Duodenal mucosa (tissue), 2 donors: ENCODE measurements around the gene ACKR3.

Source experiments
- H3K27ac ChIP-seq: one replicate; pipeline ENCODE4 v1.7.0; 2013; ENCODE audit warnings: low read depth, low read length
- H3K27me3 ChIP-seq, 2 donors: one replicate each; pipeline ENCODE4 v1.7.0; 2013; ENCODE audit warnings: low read length in 2 of 2, control low read depth in 1 of 2; ENCODE audit not compliant: insufficient read depth in 2 of 2, control insufficient read depth in 1 of 2
- H3K36me3 ChIP-seq, 2 donors: one replicate each; pipeline ENCODE4 v1.7.0; 2013; ENCODE audit warnings: low read length in 2 of 2, control low read depth in 1 of 2; ENCODE audit not compliant: insufficient read depth in 2 of 2, control insufficient read depth in 1 of 2
- H3K4me1 ChIP-seq, 2 donors: one replicate each; pipeline ENCODE4 v1.7.0; 2013; ENCODE audit warnings: low read length in 2 of 2, control low read depth in 1 of 2; ENCODE audit not compliant: insufficient read depth in 2 of 2, control insufficient read depth in 1 of 2
- H3K4me3 ChIP-seq, 2 donors: one replicate each; pipeline ENCODE4 v1.7.0; 2013; ENCODE audit warnings: low read length in 2 of 2, low read depth in 1 of 2
- H3K9ac ChIP-seq, 2 donors: one replicate each; pipeline ENCODE4 v1.7.0; 2013; ENCODE audit warnings: low read length in 2 of 2, low read depth in 1 of 2
- H3K9me3 ChIP-seq, 2 donors: one replicate each; pipeline ENCODE4 v1.7.0; 2013; ENCODE audit warnings: low read length in 2 of 2, control low read depth in 1 of 2; ENCODE audit not compliant: control insufficient read depth in 1 of 2

Gene ACKR3

DNA sequence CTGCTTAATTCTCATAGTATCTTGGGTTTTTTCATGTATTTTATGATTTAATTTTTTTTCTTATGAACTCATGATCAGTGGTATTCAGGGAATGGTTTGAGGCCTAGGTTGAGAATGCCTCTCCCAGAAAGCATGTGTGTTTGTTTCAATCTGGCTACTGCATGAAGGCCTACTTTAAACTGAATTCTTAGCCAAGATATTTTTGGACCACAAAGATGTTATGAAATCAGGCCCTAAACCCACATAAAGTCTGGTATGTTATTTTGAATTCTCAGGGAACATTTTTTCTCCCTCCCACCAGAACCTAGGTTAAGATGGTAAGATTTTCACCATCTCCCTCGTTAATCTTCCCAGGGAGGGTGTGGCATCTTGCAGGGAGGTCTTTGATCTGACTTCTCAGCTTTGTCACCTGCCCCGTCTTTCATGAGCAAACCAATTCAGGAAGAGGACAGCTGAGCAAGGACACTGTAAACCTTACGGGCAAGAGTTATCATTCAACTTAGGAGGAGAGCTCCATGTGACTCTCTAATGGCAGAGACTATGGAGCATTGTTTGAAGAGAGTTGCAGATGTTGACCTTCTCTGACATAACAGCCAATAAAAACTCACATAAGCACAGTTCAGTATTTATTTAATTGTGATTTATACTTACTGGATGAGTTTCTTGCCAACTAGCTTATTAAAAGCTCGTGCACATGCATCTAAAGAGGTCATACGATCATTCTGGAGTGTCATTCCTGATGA, 21.3 kb upstream of the ACKR3 start:
- H3K27ac ChIP-seq = no peak overlapping the region
- no peak overlapping the region for H3K9ac ChIP-seq
- no peaks in the 10 kb centered on the region for H3K9me3 ChIP-seq
- H3K4me1 ChIP-seq = peaks cover 0 to 17% of the 10 kb centered on the region in 2 donors
- no peaks in the 10 kb centered on the region for H3K36me3 ChIP-seq
- H3K27me3 ChIP-seq = no peaks in the 10 kb centered on the region
- H3K4me3 ChIP-seq = no peak overlapping the region

DNA sequence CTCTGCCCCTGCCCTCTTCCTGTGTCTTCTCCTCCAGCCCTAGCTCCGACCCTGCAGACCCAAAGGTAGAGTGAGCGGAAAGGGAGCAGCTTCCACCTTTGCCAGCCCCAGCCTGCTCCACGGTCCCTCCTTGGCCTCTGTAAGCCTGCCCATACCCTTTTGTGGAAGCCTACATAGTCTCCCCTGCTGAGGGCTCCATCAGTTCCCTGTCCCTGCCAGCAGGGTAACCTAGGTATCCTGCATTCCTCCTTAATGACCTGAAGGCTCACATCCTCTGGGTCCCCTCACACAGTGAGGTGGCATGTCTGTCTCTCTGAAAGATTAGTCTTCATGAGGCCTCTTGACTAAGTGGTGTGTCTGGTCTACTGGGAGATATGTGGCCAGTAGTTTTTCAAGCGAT, 20.5 kb upstream of the ACKR3 start:
- H3K4me1 ChIP-seq = peaks cover 0 to 17% of the 10 kb centered on the region in 2 donors

DNA sequence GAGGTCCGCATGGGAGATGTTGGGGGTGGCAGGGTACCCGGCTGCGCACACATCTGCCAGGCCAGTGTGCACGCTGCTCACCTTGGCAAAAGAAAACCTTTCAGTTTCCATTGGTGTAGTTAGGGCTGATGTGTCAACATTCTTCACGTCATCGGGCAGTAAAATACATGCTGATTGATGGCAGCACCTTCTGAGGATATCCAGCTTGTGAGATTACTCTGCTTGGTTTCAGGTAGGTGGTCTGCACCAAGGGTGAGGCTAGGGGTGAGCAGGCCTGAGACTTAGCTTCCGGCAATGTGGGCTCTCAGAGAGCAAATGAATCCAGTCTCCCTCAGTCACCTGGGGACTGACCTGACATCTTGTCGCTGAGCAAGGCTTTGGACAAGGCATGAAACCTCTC, 19.3 kb upstream of the ACKR3 start:
- Histone ChIP-seq H3K27me3 (no peaks in the 10 kb centered on the region), H3K27ac (no peak overlapping the region), H3K4me1 (peaks cover 0 to 17% of the 10 kb centered on the region in 2 donors)

More for the DNA sequence above, 20.5 kb upstream of the ACKR3 start:
- Histone ChIP-seq H3K27me3 (no peaks in the 10 kb centered on the region), H3K36me3 (no peaks in the 10 kb centered on the region), H3K4me3 (no peak overlapping the region), H3K27ac (no peak overlapping the region), H3K9me3 (no peaks in the 10 kb centered on the region), H3K9ac (no peak overlapping the region)

DNA sequence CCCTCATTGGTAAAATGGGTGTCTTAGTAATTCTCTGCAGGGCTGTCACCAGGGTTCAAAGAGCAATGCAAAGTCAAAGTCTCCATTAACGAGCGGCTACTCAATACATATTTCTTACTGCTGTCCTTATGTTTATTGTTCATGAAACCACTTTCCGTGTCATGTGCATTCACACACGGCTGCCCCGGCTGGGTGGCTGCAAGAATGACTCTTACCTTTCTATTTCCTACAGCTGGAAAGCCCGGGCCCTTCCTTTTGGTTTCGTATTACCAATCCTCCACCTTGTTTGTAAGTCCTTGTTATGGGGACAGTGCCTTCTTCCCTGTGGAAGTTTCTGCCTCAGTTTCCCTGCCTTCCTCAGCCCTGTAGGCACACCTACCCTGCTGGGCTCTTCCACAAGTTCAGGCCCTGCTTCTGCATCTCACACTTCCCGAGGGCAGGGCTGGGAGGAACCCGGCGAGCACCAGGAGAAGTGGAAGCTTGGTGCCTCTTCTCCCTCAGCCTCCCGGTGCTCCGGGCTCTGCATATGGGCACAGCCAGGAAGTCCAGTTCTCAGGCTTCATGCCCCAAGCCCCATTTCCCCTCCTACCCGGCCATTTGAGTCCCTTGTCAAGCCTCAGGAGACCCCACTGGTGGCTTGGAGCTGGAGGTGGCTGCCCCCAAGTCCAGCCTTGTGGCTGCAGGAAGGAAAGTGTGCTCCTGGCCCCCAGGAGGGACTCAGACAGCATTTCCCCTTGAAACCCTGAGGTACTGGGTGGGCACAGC, 18.7 kb upstream of the ACKR3 start:
- Histone ChIP-seq H3K27ac (no peak overlapping the region), H3K4me1 (peaks cover 0 to 17% of the 10 kb centered on the region in 2 donors), H3K9ac (no peak overlapping the region), H3K27me3 (no peaks in the 10 kb centered on the region), H3K9me3 (peaks cover 0 to 2% of the 10 kb centered on the region in 2 donors), H3K4me3 (no peak overlapping the region), H3K36me3 (no peaks in the 10 kb centered on the region)

More for the DNA sequence above, 19.3 kb upstream of the ACKR3 start:
- no peak overlapping the region for H3K4me3 ChIP-seq
- H3K9ac ChIP-seq = no peak overlapping the region
- H3K9me3 ChIP-seq = peaks cover 0 to 2% of the 10 kb centered on the region in 2 donors
- no peaks in the 10 kb centered on the region for H3K36me3 ChIP-seq

DNA sequence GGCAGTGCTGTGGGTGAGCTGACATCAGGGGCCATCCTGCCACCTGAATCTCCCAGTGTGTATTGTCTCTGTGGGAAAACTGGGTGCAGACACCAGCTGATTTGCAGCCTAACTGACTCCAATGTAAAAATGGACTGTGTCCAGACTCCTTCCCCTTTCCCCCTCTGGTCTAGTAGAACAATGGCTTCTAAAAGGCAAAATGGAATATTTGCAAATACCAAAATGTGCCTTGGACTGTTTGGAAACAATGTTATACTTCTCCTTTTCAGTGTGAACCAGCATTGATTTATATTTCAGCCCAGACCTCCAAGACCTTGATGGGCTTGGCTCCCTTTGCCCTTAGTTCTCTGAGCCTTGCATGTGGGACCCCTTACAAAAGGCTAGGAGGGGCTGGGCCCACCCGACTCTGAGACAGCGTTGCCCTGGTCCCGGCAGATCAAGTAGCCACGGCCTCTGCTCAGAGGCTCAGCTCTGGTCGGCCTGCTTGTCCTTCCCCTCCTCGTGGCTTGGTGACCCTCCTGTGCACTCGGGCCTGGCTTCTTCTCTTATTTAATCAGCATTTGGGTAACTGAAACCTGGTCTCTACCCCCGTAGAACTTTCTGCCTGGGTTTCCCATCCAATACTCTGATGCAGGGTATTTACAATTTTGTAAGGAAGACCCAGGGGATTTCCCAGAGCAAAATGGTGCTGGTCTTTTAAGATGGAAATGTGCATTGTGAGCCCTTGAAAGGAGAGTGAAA, 18.0 kb upstream of the ACKR3 start:
- no peak overlapping the region for H3K4me3 ChIP-seq
- no peak overlapping the region for H3K27ac ChIP-seq
- H3K27me3 ChIP-seq = no peaks in the 10 kb centered on the region
- H3K9me3 ChIP-seq = peaks cover 0 to 2% of the 10 kb centered on the region in 2 donors
- H3K4me1 ChIP-seq = peaks cover 0 to 13% of the 10 kb centered on the region in 2 donors
- no peaks in the 10 kb centered on the region for H3K36me3 ChIP-seq
- H3K9ac ChIP-seq = no peak overlapping the region

DNA sequence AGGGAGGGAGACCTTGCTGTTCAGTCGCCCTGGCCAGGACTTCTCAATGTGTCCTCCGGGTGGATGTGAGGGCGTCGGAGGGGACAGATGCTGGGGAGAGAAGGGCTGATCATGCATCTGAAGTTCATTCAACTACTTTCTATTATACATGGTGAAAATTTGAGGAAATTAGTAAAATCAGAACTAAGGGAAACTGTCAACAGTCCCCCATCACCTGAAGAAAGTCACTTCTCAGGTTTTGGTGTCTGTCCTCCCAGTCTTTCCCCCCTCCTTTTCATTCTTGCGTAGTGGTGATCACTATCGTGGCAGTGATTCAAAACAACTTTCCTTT, 17.4 kb upstream of the ACKR3 start:
- no peak overlapping the region for H3K9ac ChIP-seq
- no peaks in the 10 kb centered on the region for H3K27me3 ChIP-seq
- no peaks in the 10 kb centered on the region for H3K36me3 ChIP-seq
- peaks cover 0 to 2% of the 10 kb centered on the region in 2 donors for H3K9me3 ChIP-seq
- peaks cover 0 to 10% of the 10 kb centered on the region in 2 donors for H3K4me1 ChIP-seq
- H3K27ac ChIP-seq = no peak overlapping the region
- no peak overlapping the region for H3K4me3 ChIP-seq

DNA sequence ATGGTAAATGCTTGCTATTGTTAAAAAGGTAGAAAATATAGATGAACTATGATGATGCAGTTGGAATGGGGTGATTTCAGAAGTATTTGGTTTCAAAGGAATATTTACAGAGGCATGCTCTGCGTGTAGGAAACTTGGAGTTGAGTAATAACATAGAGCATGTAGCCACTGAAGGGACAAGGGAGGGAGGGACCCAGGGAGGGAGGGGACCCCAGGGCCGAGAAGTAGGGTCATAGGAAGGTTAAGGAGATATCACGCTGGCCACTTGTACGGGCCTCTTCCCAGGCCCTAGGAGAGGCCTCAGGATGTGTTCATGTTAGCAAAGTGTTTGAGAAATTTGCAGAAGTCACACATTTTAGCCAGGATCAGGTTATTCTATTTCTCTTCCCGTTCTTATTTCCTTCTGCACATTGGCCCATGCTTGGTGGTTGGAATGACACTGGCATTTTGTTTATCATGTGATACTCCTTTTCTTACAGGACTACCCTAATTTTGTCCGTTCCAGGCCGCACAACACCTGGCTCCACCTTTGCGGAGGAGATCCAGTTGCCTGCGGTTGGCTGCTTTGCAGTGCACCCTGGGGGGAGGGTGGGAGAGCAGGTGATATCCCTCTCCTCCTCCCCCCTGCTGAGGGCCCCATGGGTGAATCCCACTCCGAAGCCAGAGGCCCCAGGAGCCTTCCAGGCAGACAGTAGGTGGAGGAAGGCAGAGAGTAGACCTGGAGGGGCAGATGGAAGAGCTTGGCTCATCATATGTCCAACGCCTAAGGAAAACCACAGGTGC, 16.9 kb upstream of the ACKR3 start:
- no peak overlapping the region for H3K4me3 ChIP-seq
- no peak overlapping the region for H3K9ac ChIP-seq
- no peaks in the 10 kb centered on the region for H3K27me3 ChIP-seq
- peaks cover 0 to 10% of the 10 kb centered on the region in 2 donors for H3K4me1 ChIP-seq
- peaks cover 0 to 2% of the 10 kb centered on the region in 2 donors for H3K9me3 ChIP-seq
- no peaks in the 10 kb centered on the region for H3K36me3 ChIP-seq
- H3K27ac ChIP-seq = no peak overlapping the region

DNA sequence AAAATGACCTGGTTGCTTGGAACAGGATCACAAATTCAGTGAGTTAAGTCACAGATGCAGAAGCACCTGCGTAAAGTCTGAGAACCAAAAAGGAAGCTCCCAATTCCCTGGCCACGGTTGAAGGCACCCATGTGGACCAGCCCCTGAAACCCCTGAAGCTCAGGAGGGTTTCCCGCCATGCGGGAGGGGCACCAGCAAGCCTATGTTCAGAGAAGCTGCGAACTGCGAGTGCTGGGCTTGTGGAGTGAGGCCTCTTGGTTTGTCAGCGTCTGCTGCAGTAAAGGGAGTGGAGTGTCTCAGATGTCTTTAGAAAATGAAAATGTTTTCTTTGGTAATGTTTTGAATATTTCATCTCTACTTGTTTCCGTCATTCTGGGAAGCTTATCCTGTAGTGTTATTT, 16.1 kb upstream of the ACKR3 start:
- H3K9ac ChIP-seq = no peak overlapping the region
- no peaks in the 10 kb centered on the region for H3K27me3 ChIP-seq
- no peak overlapping the region for H3K27ac ChIP-seq
- no peak overlapping the region for H3K4me3 ChIP-seq
- no peaks in the 10 kb centered on the region for H3K36me3 ChIP-seq
- peaks cover 0 to 2% of the 10 kb centered on the region in 2 donors for H3K9me3 ChIP-seq
- H3K4me1 ChIP-seq = peaks cover 0 to 10% of the 10 kb centered on the region in 2 donors

DNA sequence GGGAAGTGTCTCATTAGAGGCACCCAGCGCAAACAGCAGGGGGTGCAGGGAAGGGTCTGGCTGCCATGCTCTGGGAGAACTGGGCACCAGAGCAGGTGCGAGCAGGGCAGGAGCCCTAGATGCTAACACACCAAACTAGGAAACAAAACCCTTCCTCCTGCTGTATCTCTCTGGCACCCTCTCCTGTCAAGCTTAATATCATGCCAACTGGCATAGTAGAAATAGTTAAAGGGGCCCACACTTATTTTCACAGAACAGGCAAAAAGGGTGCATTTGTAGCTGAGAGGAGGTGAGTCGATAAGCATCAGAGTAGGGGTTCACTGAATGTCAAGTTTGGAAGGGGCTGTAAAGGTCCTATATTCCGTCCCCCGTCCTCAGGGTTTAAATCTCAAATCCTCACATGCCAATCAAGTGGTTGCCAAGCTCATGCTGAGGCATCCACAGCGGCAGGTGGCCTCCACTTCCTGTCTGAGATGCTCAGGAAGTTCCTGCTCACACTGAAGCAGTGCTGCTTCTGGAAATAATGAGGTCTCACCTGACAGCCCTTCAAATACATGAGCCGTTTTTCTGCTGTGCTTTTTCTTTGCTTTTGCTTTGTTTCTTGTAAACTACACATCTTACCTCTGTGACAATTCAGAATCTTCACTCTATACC, 14.9 kb upstream of the ACKR3 start:
- peaks cover 0 to 10% of the 10 kb centered on the region in 2 donors for H3K4me1 ChIP-seq
- H3K9ac ChIP-seq = no peak overlapping the region
- no peak overlapping the region for H3K27ac ChIP-seq
- H3K27me3 ChIP-seq = no peaks in the 10 kb centered on the region
- no peak overlapping the region for H3K4me3 ChIP-seq
- H3K36me3 ChIP-seq = no peaks in the 10 kb centered on the region
- H3K9me3 ChIP-seq = peaks cover 0 to 2% of the 10 kb centered on the region in 2 donors
